HG02885 (cell line): ENCODE results near the gene SNX8.
"Not testable (repeated sequence)": the region's sequence is repeated elsewhere in the genome, so short reads cannot be mapped to it uniquely, and the experiment has no call there.

Source experiments
- ATAC-seq: cut with Tn5 transposase; IDR thresholded peaks from one replicate; pipeline ENCODE4 v1.9.1; 2021; ENCODE audit warnings: mild to moderate bottlenecking; ENCODE audit not compliant: unreplicated experiment, poor library complexity

Gene SNX8

DNA sequence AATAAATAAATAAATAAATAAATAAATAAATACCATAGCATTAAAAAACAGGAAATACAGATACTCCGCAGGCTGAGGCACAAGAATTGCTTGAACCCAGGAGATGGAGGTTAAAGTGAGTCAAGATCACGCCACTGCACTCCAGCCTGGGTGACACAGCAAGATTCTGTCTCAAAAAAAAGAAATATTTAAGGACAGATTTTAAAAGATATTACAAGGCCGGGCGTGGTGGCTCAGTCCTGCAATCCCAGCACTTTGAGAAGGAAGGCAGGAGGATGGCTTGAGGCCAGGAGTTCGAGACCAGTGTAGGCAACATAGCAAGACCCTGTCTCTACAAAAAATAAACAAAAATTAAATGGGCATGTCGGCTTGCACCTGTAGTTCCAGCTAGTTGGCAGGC lies 17.5 kb upstream of the SNX8 start:
- ATAC-seq = no peak

- no peak for ATAC-seq
Observed at GRCh38 chr7:2330493-2330892, 16.3 kb upstream of the SNX8 start.

GRCh38 chr7:2326951-2327350 lies 12.7 kb upstream of the SNX8 start:
- no peak for ATAC-seq

GRCh38 chr7:2325162-2325561 lies 10.9 kb upstream of the SNX8 start:
- no peak for ATAC-seq

DNA sequence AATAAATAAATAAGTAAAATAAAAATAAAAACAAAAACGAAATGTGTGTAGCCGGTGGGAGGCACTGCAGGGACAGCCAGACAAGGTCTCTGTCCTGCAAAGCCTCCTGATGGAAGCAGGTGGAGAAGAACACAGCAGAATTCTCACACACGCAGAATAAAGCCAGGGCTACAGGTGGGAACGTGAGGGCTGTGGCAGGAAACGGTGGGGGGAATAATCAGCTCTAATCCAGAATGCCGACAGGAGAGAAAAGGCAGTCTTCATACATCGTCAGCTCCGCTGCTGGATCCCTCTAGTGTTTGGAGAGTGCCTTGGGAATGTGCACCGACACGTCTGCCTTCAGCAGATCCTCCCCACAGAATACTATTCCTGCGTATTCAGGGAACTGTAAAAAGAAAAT lies 6.8 kb upstream of the SNX8 start:
- no peak for ATAC-seq

GRCh38 chr7:2317556-2318293 lies 3.5 kb upstream of the SNX8 start:
- no peak for ATAC-seq

- no peak for ATAC-seq
Observed at GRCh38 chr7:2316578-2316977, 2.3 kb upstream of the SNX8 start.

GRCh38 chr7:2315787-2316186 lies 1.5 kb upstream of the SNX8 start:
- no peak for ATAC-seq

DNA sequence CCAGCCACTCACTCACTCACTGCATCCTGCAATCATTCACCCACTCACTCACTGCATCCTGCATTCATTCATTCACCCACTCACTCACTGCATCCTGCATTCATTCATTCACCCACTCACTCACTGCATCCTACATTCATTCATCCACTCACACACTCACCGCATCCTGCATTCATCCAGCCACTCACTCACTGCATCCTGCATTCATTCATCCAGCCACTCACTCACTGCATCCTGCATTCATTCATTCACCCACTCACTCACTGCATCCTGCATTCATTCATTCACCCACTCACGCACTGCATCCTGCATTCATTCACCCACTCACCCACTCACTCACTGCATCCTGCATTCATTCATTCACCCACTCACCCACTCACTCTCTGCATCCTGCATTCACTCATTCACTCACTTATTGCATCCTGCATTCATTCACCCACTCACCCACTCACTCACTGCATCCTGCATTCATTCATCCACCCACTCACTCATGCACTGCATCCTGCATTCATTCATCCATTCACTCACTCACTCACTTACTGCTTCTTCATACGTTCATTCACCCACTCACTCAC lies 802 bp upstream of the SNX8 start:
- not testable (repeated sequence) for ATAC-seq

DNA sequence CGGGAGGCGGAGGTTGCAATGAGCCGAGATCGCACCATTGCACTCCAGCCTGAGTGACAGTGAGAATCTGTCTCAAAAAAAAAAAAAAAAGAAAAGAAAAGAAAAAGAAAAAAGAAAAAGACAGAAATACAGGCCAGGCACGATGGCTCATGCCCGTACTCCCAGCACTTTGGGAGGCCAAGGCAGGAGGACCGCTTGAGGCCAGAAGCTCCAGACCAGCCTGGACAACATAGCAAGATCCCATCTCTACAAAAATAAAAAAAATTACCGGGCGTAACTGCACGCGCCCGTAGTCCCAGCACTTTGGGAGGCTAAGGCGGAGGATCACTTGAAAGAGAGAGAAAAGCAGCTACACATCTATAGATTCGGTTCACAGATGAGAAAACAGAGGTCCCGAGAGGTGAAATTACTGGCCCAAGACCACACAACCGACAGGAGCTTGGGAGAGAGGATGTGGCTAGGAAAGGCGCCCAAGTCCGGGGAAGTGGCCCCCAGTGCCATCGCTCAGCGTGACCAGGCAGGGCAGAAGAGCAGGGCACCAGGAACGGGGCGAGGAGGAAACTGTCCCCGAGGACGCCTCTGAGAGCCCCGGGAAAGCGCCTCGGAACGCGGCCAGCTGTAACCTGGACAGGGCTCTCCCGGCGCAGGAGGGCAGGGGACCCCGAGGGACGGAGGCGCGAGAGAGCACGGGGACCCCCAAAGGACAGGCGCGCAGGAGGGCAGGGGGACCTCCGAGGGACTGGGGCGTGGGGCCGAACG lies 612 bp downstream of the SNX8 start:
- ATAC-seq = peak; percentile 20

GRCh38 chr7:2312267-2312929 lies 1.8 kb downstream of the SNX8 start:
- no peak for ATAC-seq

DNA sequence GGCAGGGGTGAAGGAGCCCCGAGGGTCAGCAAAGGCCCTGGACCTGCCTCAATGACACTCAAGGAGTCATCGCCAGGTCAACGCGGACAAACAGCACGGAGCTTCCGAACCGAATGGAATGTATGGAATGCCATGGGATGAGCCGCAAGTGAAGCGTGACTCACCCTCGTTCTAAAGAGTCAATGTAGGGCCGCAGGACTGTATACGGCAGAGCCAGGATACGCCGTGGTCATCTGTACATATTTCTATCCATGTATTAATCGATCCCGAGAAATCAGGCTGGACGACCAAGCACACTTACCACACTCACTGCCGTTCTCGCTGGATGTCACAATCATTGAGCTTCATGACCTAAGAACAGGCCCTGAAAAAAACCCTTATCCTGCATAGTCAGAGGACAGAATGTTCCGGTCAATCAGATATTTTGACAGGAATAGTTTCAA lies 4.3 kb downstream of the SNX8 start:
- ATAC-seq = no peak

DNA sequence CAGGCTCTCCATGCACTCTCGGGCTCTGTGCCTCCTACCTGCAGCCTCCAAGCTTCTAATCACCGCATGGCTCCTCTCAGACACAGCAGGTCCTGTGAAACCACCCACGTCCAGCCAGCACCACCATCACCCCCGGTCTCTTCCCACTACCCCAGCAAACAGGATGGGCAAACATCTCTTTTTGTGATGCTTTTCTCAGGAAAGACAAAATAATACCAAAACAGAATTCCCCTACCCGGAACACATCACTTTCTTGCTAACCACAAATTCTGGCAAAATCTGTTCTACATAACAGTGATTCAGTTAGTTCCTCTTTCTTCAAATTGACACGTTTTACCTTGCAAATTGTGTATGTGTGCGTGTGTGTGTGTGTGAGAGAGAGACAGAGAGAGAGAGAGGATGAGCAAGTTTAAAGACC lies 6.5 kb downstream of the SNX8 start:
- ATAC-seq = peak; percentile 54

GRCh38 chr7:2306688-2307087 lies 7.6 kb downstream of the SNX8 start:
- no peak for ATAC-seq

DNA sequence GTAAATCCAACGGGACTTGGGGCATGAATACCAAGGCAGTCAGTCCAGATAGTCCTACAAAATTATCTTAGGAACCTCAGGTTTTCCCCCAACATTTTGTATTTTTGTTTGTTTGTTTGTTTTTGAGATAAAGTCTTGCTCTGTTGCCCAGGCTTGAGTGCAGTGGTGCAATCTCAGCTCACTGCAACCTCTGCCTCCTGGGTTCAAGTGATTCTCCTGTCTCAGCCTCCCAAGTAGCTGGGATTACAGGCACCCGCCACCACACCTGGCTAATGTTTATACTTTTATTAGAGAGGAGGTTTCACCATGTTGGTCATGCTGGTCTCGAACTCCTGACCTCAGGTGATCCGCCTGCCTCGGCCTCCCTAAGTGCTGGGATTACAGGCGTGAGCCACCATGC lies 9.0 kb downstream of the SNX8 start:
- not testable (repeated sequence) for ATAC-seq

DNA sequence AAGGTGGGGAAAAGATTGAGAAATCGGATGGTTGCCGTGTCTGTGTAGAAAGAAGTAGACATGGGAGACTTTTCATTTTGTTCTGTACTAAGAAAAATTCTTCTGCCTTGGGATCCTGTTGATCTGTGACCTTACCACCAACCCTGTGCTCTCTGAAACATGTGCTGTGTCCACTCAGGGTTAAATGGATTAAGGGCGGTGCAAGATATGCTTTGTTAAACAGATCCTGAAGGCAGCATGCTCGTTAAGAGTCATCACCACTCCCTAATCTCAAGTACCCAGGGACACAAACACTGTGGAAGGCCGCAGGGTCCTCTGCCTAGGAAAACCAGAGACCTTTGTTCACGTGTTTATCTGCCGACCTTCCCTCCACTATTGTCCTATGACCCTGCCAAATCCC lies 10.7 kb downstream of the SNX8 start:
- not testable (repeated sequence) for ATAC-seq

- not testable (repeated sequence) for ATAC-seq
Observed at GRCh38 chr7:2302743-2303397, 11.4 kb downstream of the SNX8 start.

DNA sequence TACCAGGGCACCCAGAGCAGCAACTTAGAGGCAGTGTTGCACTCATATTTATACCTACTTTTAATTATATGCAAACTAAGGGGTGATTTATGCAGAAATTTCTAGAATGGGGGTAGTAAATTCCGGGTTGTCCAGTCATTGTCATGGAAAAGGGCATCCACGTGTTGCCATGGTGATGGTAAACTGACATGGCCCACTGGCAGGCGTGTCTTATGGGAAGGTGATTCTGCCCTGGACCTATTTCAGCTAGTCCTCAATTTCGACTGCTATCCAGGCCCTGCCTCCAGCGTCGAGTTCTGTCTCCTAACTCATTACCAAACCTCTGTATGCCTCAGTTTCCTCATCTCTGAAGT lies 12.8 kb downstream of the SNX8 start:
- ATAC-seq = no peak

GRCh38 chr7:2299870-2300512 lies 14.2 kb downstream of the SNX8 start:
- ATAC-seq = no peak
